Smooth muscle cell (in vitro differentiated cells): ENCODE measurements around the gene NUCB1. TPM values are rescaled to one million over a fixed set of nuclear protein-coding genes. Genes with fewer than 3 reads are reported as not detected.

Experiments
- DNase-seq: peaks from one replicate; lab custom pipeline; 2025; ENCODE audit not compliant: unreplicated experiment; lab: John Stamatoyannopoulos, UW
- H2AFZ ChIP-seq: fragments of 200-600 bp; sonication (generic); 2 replicates; pipeline ENCODE4 v1.6.0; 2016; ENCODE audit warnings: antibody characterized with exemption, low read depth, mild to moderate bottlenecking
- H3F3A ChIP-seq: fragments of 200-600 bp; sonication (generic); 2 replicates; pipeline ENCODE4 v1.6.0; 2017; ENCODE audit warnings: antibody characterized with exemption, low read depth
- H3K27ac ChIP-seq: fragments of 200-600 bp; sonication (generic); 2 replicates; pipeline ENCODE4 v1.5.1; 2016; ENCODE audit warnings: low read depth, mild to moderate bottlenecking
- H3K27me3 ChIP-seq: fragments of 200-600 bp; sonication (generic); 2 replicates; pipeline ENCODE4 v1.6.1; 2016; ENCODE audit warnings: low read depth, mild to moderate bottlenecking
- H3K36me3 ChIP-seq: fragments of 200-600 bp; sonication (generic); 2 replicates; pipeline ENCODE4 v1.5.1; 2016; ENCODE audit warnings: low read depth
- H3K4me1 ChIP-seq: fragments of 200-600 bp; sonication (generic); 2 replicates; pipeline ENCODE4 v1.5.1; 2016; ENCODE audit warnings: low read depth
- H3K4me2 ChIP-seq: fragments of 200-600 bp; sonication (generic); 2 replicates; pipeline ENCODE4 v1.6.0; 2016; ENCODE audit warnings: mild to moderate bottlenecking
- H3K4me3 ChIP-seq: fragments of 200-600 bp; sonication (generic); 2 replicates; pipeline ENCODE4 v1.5.1; 2016; ENCODE audit warnings: mild to moderate bottlenecking
- H3K79me2 ChIP-seq: fragments of 200-600 bp; sonication (generic); 2 replicates; pipeline ENCODE4 v1.6.0; 2016; ENCODE audit warnings: low read depth, mild to moderate bottlenecking
- H3K9ac ChIP-seq: fragments of 200-600 bp; sonication (generic); 2 replicates; pipeline ENCODE4 v1.6.0; 2016; ENCODE audit warnings: low read depth
- H3K9me3 ChIP-seq: fragments of 200-600 bp; sonication (generic); replicated peaks from 2 replicates; pipeline ENCODE4 v1.5.1; 2016; ENCODE audit warnings: low read depth
- H4K20me1 ChIP-seq: fragments of 200-600 bp; sonication (generic); 2 replicates; pipeline ENCODE4 v1.6.0; 2016; ENCODE audit warnings: low read depth
- CTCF ChIP-seq: fragments of 200-600 bp; sonication (generic); IDR thresholded peaks from 2 replicates; pipeline ENCODE4 v1.5.1; 2017; ENCODE audit warnings: borderline replicate concordance, mild to moderate bottlenecking, antibody characterized with exemption; ENCODE audit not compliant: insufficient read depth, poor library complexity, severe bottlenecking
- WGBS: methylation state at CpG from one replicate; pipeline ENCODE4 v1.1.7; 2016; ENCODE audit warnings: low lambda C conversion rate; 5-methylcytosine and 5-hydroxymethylcytosine counted together
- polyA plus RNA-seq: library from polyadenylated mRNA; unstranded; fragments of >200 nt; fragmentation: Nextera tagmentation; extraction: Ambion mirVana; gene quantifications from 2 replicates; pipeline ENCODE4 v1.2.1, GENCODE V29; 2016
- total RNA-seq: library from RNA; depleted of rRNA; stranded (reverse); fragments of >200 nt; gene quantifications from 2 replicates; pipeline ENCODE4 v1.2.3, GENCODE V29; 2014

The NUCB1 gene
- total and polyA plus RNA-seq, 2 experiments from 2014 or later, result 146 to 329 TPM

- H3K4me3 ChIP-seq, result no peak overlapping the region
- no peak for TF ChIP-seq CTCF
- no peaks in the 10 kb centered on the region for H3K9me3 ChIP-seq
- H3K4me2 ChIP-seq, result no peak overlapping the region
- no peak overlapping the region for H3K27ac ChIP-seq
- H3K9ac ChIP-seq, result no peak overlapping the region
- no peaks in the 10 kb centered on the region for H3K36me3 ChIP-seq
- H2AFZ ChIP-seq, result no peak overlapping the region
- no peaks in the 10 kb centered on the region for H3K27me3 ChIP-seq
- H3K79me2 ChIP-seq, result peaks cover 5% of the 10 kb centered on the region
- no peaks in the 10 kb centered on the region for H3F3A ChIP-seq
- no peak for DNase-seq
- no peaks in the 10 kb centered on the region for H3K4me1 ChIP-seq
- no peaks in the 10 kb centered on the region for H4K20me1 ChIP-seq
- WGBS, result 89% methylated on average over 3 of the region's 3 CpGs
Measured at GRCh38 chr19:48950159-48950558, 50.0 kb downstream of the NUCB1 start.

DNA sequence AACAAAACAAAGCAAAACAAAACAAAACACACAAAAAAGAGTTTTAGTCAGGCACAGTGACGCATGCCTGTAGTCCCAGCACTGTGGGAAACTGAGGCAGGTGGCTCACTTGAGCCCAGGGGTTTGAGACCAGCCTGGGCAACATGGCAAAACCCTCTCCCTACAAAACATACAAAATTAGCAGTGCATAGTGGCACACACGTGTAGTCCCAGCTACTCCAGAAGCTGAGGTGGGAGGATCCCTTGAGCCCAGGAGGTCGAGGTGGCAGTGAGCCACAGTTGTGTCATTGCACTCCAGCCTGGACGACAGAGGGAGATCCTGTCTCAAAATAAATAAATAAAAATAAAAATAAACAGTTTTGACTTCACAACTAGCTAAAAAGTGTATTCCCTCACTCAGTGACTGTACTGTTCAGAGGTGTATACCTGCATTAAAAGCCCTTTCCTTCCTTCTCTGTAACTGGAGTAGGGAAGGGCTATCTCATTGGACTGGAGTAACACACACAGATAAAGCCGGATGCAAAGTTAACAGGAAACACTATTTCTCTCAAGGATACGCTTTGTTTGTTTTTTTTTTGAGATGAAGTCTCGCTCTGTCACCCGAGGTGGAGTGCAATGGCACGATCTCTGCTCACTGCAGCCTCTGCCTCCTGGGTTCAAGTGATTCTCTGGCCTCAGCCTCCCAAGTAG is 50.9 kb downstream of the NUCB1 start:
- Histone ChIP-seq H3K27ac (no peak overlapping the region), H3K4me3 (no peak overlapping the region), H4K20me1 (no peaks in the 10 kb centered on the region), H3K4me2 (no peak overlapping the region), H3K9ac (no peak overlapping the region), H3F3A (no peaks in the 10 kb centered on the region), H3K9me3 (no peaks in the 10 kb centered on the region), H2AFZ (no peak overlapping the region), H3K27me3 (no peaks in the 10 kb centered on the region), H3K4me1 (peaks cover 7% of the 10 kb centered on the region), H3K79me2 (peaks cover 13% of the 10 kb centered on the region), H3K36me3 (no peaks in the 10 kb centered on the region)
- TF ChIP-seq CTCF, result no peak
- WGBS, result 78% methylated on average over 9 of the region's 9 CpGs
- DNase-seq, result no peak

GRCh38 chr19:48953141-48953540 is 53.0 kb downstream of the NUCB1 start:
- H3K9me3 ChIP-seq, result no peaks in the 10 kb centered on the region
- H3K79me2 ChIP-seq, result peaks cover 27% of the 10 kb centered on the region
- no peak overlapping the region for H3K9ac ChIP-seq
- H3K4me2 ChIP-seq, result no peak overlapping the region
- H4K20me1 ChIP-seq, result no peaks in the 10 kb centered on the region
- H3K4me1 ChIP-seq, result peaks cover 7% of the 10 kb centered on the region
- no peaks in the 10 kb centered on the region for H3K27me3 ChIP-seq
- H3K27ac ChIP-seq, result no peak overlapping the region
- TF ChIP-seq CTCF, result no peak
- WGBS, result 91% methylated on average over 4 of the region's 4 CpGs
- H3K36me3 ChIP-seq, result no peaks in the 10 kb centered on the region
- H2AFZ ChIP-seq, result no peak overlapping the region
- no peak for DNase-seq
- peaks cover 3% of the 10 kb centered on the region for H3F3A ChIP-seq
- no peak overlapping the region for H3K4me3 ChIP-seq

DNA sequence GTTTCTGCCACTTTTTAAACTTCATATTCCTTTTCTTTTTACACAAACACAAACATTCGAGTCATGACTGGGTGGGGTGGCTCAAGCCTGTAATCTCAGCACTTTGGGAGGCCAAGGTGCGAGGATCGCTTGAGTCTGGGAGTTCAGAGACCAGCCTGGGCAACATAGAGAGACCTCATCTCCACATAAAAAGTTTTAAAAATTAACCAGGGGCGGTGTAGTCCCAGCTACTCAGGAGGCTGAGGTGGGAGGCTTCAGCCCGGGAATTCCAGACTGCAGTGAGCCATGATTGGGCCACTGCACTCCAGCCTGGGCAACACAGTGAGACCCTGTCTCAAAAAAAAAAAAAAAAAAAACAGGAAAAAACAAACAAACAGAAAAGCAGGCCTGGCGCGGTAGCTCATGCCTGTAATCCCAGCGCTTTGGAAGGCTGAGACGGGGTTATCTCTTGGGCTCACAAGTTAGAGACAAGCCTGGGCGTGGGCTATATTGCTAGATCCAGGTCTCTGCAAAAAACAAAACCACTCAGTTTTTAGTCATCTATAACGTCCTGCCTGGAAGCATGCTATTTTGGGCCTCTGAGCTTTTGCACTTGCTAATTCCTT is 54.0 kb downstream of the NUCB1 start:
- H3K27ac ChIP-seq, result peak overlapping the region; percentile 95
- H3F3A ChIP-seq, result peaks cover 3% of the 10 kb centered on the region
- H3K9me3 ChIP-seq, result no peaks in the 10 kb centered on the region
- H3K27me3 ChIP-seq, result no peaks in the 10 kb centered on the region
- no peak for DNase-seq
- peak overlapping the region; percentile 96 for H3K4me2 ChIP-seq
- peaks cover 33% of the 10 kb centered on the region for H3K79me2 ChIP-seq
- no peaks in the 10 kb centered on the region for H4K20me1 ChIP-seq
- H3K9ac ChIP-seq, result no peak overlapping the region
- H2AFZ ChIP-seq, result no peak overlapping the region
- H3K4me1 ChIP-seq, result peaks cover 7% of the 10 kb centered on the region
- H3K36me3 ChIP-seq, result no peaks in the 10 kb centered on the region
- H3K4me3 ChIP-seq, result peak overlapping the region; percentile 82
- WGBS, result 60% methylated on average over 11 of the region's 11 CpGs
- TF ChIP-seq CTCF, result no peak
